IPS DF 6.9 (cell line): ENCODE data around the gene MUC5B.

Experiments
- DNase-seq: peaks from one replicate; pipeline ENCODE4 v3.0.0-alpha.2; 2013; ENCODE audit warnings: low read depth, low spot score
- H3K27ac ChIP-seq: one replicate; pipeline ENCODE4 v1.5.1; 2013; ENCODE audit warnings: low read length, control low read depth
- H3K27me3 ChIP-seq: 2 replicates; pipeline ENCODE4 v1.6.1; 2013; ENCODE audit warnings: mild to moderate bottlenecking, low read length; ENCODE audit not compliant: control insufficient read depth, insufficient read depth
- H3K36me3 ChIP-seq: 2 replicates; pipeline ENCODE4 v1.6.1; 2013; ENCODE audit warnings: low read length; ENCODE audit not compliant: control insufficient read depth, insufficient read depth
- H3K4me1 ChIP-seq: 2 replicates; pipeline ENCODE4 v1.6.1; 2013; ENCODE audit warnings: low read length; ENCODE audit not compliant: control insufficient read depth, insufficient read depth
- H3K4me3 ChIP-seq: 2 replicates; pipeline ENCODE4 v1.5.1; 2013; ENCODE audit warnings: mild to moderate bottlenecking, low read length
- H3K9me3 ChIP-seq: 2 replicates; pipeline ENCODE4 v1.6.1; 2013; ENCODE audit warnings: low read length, inconsistent platforms; ENCODE audit not compliant: control insufficient read depth, insufficient read depth
- WGBS: extraction: QIAGEN DNeasy Blood & Tissue Kit; methylation state at CpG from one replicate; pipeline ENCODE4 v1.1.7; 2013; ENCODE audit warnings: mixed read lengths, missing lambda C conversion rate; ENCODE audit not compliant: insufficient read length, insufficient coverage; 5-methylcytosine and 5-hydroxymethylcytosine counted together

The MUC5B gene

GRCh38 chr11:1228921-1229451 is 6.1 kb downstream of the MUC5B start:
- Histone ChIP-seq H3K4me3 (no peak overlapping the region), H3K27ac (no peak overlapping the region), H3K4me1 (no peaks in the 10 kb centered on the region), H3K27me3 (no peaks in the 10 kb centered on the region), H3K9me3 (no peaks in the 10 kb centered on the region; the same call in 1 of the 2 replicates), H3K36me3 (no peaks in the 10 kb centered on the region; the same call in 1 of the 2 replicates)
- no peak for DNase-seq
- no CpG with 5 or more reads among the region's 18 CpGs for WGBS

DNA sequence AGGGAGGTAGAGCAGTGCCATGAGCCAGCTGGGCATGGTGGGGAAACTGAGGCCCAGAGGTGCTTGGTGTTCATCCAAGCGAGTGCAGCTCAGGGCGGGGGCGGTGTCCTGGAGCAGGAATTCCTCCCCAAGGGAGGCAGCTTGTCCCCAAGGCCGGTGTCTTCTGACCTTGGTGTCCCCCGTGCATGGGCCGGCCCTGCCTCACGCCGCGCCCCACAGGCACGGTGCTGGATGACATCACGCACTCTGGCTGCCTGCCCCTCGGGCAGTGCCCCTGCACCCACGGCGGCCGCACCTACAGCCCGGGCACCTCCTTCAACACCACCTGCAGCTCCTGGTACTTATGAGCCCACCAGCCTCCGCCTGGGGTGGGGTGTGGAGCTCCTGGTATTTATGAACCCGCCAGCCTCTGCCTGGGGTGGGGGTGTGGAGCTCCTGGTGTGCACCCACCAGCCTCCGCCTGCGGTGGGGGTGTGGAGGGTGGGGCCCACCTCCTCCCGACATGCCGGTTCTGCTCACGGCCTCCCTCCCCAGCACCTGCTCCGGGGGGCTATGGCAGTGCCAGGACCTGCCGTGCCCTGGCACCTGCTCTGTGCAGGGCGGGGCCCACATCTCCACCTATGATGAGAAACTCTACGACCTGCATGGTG is 6.7 kb downstream of the MUC5B start:
- Histone ChIP-seq H3K36me3 (no peaks in the 10 kb centered on the region; the same call in 1 of the 2 replicates), H3K9me3 (no peaks in the 10 kb centered on the region; the same call in 1 of the 2 replicates), H3K27me3 (no peaks in the 10 kb centered on the region), H3K4me1 (no peaks in the 10 kb centered on the region), H3K4me3 (no peak overlapping the region), H3K27ac (no peak overlapping the region)
- no peak for DNase-seq
- WGBS: no CpG with 5 or more reads among the region's 27 CpGs

DNA sequence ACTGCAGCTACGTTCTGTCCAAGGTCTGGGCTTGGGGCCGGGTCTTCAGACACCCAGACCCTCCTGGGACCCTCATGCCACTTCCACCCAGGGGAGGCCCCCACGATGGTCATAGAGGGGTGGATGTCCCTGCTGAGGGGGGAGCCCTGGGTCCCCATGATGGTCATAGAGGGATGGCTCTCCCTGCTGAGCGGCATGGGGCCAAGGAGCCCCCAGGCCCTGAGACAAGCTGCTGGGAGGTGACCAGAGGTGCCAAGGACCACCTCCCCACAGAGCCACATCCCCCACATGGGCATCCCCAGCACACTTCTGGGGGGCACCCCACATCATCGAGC is 7.2 kb downstream of the MUC5B start:
- Histone ChIP-seq H3K27ac (no peak overlapping the region), H3K4me1 (no peaks in the 10 kb centered on the region), H3K4me3 (no peak overlapping the region), H3K36me3 (no peaks in the 10 kb centered on the region; the same call in 1 of the 2 replicates), H3K27me3 (no peaks in the 10 kb centered on the region), H3K9me3 (no peaks in the 10 kb centered on the region; the same call in 1 of the 2 replicates)
- DNase-seq: no peak
- WGBS: no CpG with 5 or more reads among the region's 5 CpGs

GRCh38 chr11:1230456-1231395 is 7.9 kb downstream of the MUC5B start:
- H3K36me3 ChIP-seq: no peaks in the 10 kb centered on the region; the same call in 1 of the 2 replicates
- H3K4me1 ChIP-seq: no peaks in the 10 kb centered on the region
- no peak overlapping the region for H3K27ac ChIP-seq
- no peak overlapping the region for H3K4me3 ChIP-seq
- DNase-seq: no peak
- no peaks in the 10 kb centered on the region for H3K27me3 ChIP-seq
- H3K9me3 ChIP-seq: no peaks in the 10 kb centered on the region; the same call in 1 of the 2 replicates
- no CpG with 5 or more reads among the region's 45 CpGs for WGBS

- DNase-seq: no peak
- no CpG with 5 or more reads among the region's 22 CpGs for WGBS
- Histone ChIP-seq H3K36me3 (no peaks in the 10 kb centered on the region; the same call in 1 of the 2 replicates), H3K4me3 (no peak overlapping the region), H3K9me3 (no peaks in the 10 kb centered on the region; the same call in 1 of the 2 replicates), H3K27me3 (no peaks in the 10 kb centered on the region), H3K27ac (no peak overlapping the region), H3K4me1 (no peaks in the 10 kb centered on the region)
Observed at GRCh38 chr11:1231396-1232020, 8.6 kb downstream of the MUC5B start.

DNA sequence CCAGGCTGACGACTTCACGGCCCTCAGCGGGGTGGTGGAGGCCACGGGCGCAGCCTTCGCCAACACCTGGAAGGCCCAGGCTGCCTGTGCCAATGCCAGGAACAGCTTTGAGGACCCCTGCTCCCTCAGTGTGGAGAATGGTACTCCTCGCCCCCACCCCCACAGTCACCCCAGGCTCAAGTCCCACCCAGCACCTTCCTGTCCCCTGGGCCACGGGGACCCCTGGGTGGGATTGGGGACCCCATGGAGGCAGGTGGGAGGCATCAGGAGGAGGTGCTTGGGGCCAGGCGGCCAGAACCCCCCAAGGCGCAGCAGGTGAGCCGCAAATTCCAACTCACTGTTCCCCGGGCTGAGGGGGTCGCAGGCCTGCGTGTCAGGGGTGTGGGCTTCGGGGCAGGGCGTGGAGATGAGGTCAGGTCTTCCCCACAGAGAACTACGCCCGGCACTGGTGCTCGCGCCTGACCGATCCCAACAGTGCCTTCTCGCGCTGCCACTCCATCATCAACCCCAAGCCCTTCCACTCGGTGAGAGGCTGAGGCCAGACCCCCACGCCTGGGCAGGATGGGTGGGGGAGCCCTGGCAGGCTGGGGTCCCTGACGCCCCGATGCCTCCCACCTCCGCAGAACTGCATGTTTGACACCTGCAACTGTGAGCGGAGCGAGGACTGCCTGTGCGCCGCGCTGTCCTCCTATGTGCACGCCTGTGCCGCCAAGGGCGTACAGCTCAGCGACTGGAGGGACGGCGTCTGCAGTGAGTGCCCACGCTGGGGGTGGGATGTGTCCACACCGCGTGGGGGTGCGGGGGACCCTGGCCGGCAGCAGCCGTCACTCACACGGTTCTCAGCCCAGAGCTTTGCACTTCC is 9.4 kb downstream of the MUC5B start:
- WGBS: no CpG with 5 or more reads among the region's 46 CpGs
- no peak overlapping the region for H3K4me3 ChIP-seq

DNA sequence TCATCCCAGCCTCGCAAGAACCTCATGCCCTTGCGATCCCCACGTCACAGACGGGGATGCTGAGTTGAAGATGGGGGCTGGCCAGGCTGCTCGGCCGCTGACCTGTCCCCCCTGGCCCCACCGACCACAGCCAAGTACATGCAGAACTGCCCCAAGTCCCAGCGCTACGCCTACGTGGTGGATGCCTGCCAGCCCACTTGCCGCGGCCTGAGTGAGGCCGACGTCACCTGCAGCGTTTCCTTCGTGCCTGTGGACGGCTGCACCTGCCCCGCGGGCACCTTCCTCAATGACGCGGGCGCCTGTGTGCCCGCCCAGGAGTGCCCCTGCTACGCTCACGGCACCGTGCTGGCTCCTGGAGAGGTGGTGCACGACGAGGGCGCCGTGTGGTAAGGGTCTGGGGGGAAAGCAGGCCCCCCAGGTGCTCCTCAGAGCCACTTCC is 10.0 kb downstream of the MUC5B start:
- Histone ChIP-seq H3K27me3 (no peaks in the 10 kb centered on the region), H3K9me3 (no peaks in the 10 kb centered on the region; the same call in 1 of the 2 replicates), H3K36me3 (no peaks in the 10 kb centered on the region; the same call in 1 of the 2 replicates), H3K4me3 (no peak overlapping the region), H3K4me1 (no peaks in the 10 kb centered on the region), H3K27ac (no peak overlapping the region)
- no peak for DNase-seq
- WGBS: no CpG with 5 or more reads among the region's 30 CpGs

More for the DNA sequence above, 9.4 kb downstream of the MUC5B start:
- Histone ChIP-seq H3K27ac (no peak overlapping the region), H3K4me1 (no peaks in the 10 kb centered on the region), H3K9me3 (no peaks in the 10 kb centered on the region; the same call in 1 of the 2 replicates), H3K27me3 (no peaks in the 10 kb centered on the region), H3K36me3 (no peaks in the 10 kb centered on the region; the same call in 1 of the 2 replicates)
- no peak for DNase-seq

GRCh38 chr11:1233351-1234053 is 10.6 kb downstream of the MUC5B start:
- H3K4me1 ChIP-seq: no peaks in the 10 kb centered on the region
- H3K9me3 ChIP-seq: no peaks in the 10 kb centered on the region; the same call in 1 of the 2 replicates
- H3K4me3 ChIP-seq: no peak overlapping the region
- no peak overlapping the region for H3K27ac ChIP-seq
- H3K27me3 ChIP-seq: no peaks in the 10 kb centered on the region
- H3K36me3 ChIP-seq: no peaks in the 10 kb centered on the region; the same call in 1 of the 2 replicates
- WGBS: no CpG with 5 or more reads among the region's 21 CpGs
- DNase-seq: no peak

DNA sequence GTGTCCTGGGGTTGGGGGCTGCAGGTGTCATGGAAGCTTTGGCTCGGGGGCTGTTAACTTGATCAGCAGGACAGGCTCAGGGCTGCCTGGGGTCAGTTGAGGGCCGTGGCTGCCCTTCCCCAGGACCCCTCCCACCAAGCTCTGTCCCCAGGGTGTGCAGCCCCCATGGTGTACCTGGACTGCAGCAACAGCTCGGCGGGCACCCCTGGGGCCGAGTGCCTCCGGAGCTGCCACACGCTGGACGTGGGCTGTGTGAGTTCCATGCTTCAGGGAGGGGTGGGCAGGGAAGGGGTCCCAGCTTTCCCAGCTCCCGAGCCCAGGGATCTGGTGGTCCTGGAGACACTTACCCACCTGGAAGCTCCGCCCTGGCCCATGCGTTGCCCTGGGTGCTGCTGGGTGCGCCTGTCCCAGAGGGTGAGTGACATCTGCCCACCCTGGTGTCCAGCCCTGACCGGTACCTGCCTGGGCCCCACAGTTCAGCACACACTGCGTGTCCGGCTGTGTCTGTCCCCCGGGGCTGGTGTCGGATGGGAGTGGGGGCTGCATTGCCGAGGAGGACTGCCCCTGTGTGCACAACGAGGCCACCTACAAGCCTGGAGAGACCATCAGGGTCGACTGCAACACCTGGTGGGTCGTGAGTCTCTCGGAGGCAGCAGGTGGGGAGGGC is 11.3 kb downstream of the MUC5B start:
- H3K27me3 ChIP-seq: no peaks in the 10 kb centered on the region

More for the DNA sequence above, 11.3 kb downstream of the MUC5B start:
- H3K36me3 ChIP-seq: no peaks in the 10 kb centered on the region; the same call in 1 of the 2 replicates
- H3K27ac ChIP-seq: no peak overlapping the region
- H3K9me3 ChIP-seq: no peaks in the 10 kb centered on the region; the same call in 1 of the 2 replicates
- H3K4me1 ChIP-seq: no peaks in the 10 kb centered on the region
- H3K4me3 ChIP-seq: no peak overlapping the region
- no CpG with 5 or more reads among the region's 22 CpGs for WGBS
- DNase-seq: no peak
